ENCODE data around the gene TBC1D17. TPM values are rescaled to one million over a fixed set of nuclear protein-coding genes. Genes with fewer than 3 reads are reported as not detected.
A peak's percentile ranks its signal among the peaks of the same experiment; 100 is the strongest.

TBC1D17 gene
- total RNA-seq, 2 experiments from 2014 or later: 32.5 to 34.7 TPM

GRCh38 chr19:49932731-49933131 lies 55.2 kb downstream of the TBC1D17 start:
- peaks cover 32% of the 10 kb centered on the region for H3K36me3 Mint-ChIP-seq
- peak; percentile 74 for DNase-seq
- H3K4me1 Mint-ChIP-seq (ENCODE audit: low read depth): peaks cover 48% of the 10 kb centered on the region
- peak overlapping the region; percentile 21 for H3K4me3 Mint-ChIP-seq
- CTCF ChIA-PET: interaction anchor here (0.9 to 1.8 kb wide), 3 partner anchors 45 to 52 kb away, joined by 3 to 6 read pairs (median 4); no protein-coding TSS in a partner anchor
- POLR2A ChIA-PET: no interaction called here
- peak overlapping the region; percentile 50 for H3K27ac Mint-ChIP-seq
- no peaks in the 10 kb centered on the region for H3K9me3 Mint-ChIP-seq
- peaks cover 5% of the 10 kb centered on the region for H3K27me3 Mint-ChIP-seq
- intact Hi-C loops (cut with micrococcal nuclease): no loop called here

GRCh38 chr19:49933643-49934042 lies 56.1 kb downstream of the TBC1D17 start:
- Mint-ChIP-seq H3K4me1 (ENCODE audit: low read depth) (peaks cover 44% of the 10 kb centered on the region), H3K36me3 (peaks cover 25% of the 10 kb centered on the region), H3K27ac (peak overlapping the region; percentile 2), H3K27me3 (peaks cover 5% of the 10 kb centered on the region), H3K4me3 (no peak overlapping the region), H3K9me3 (no peaks in the 10 kb centered on the region)
- no peak for DNase-seq
- intact Hi-C loops (cut with micrococcal nuclease): no loop called here
- ChIA-PET POLR2A (no interaction called here), CTCF (interaction anchor here (0.7 to 1.8 kb wide), 4 partner anchors 11 to 51 kb away, joined by 3 to 6 read pairs (median 4); no protein-coding TSS in a partner anchor)

GRCh38 chr19:49936549-49936948 lies 59.0 kb downstream of the TBC1D17 start:
- H3K36me3 Mint-ChIP-seq: peaks cover 4% of the 10 kb centered on the region
- intact Hi-C loops (cut with micrococcal nuclease): no loop called here
- CTCF ChIA-PET: interaction anchor here (0.6 to 5.9 kb wide), 6 partner anchors 9 to 200 kb away, joined by 3 to 114 read pairs (median 4); no protein-coding TSS in a partner anchor
- H3K9me3 Mint-ChIP-seq: no peaks in the 10 kb centered on the region
- POLR2A ChIA-PET: no interaction called here
- peaks cover 22% of the 10 kb centered on the region for H3K4me1 Mint-ChIP-seq (ENCODE audit: low read depth)
- no peak overlapping the region for H3K27ac Mint-ChIP-seq
- peaks cover 7% of the 10 kb centered on the region for H3K27me3 Mint-ChIP-seq
- no peak for DNase-seq
- no peak overlapping the region for H3K4me3 Mint-ChIP-seq

- Mint-ChIP-seq H3K27ac (no peak overlapping the region), H3K36me3 (no peaks in the 10 kb centered on the region), H3K4me1 (ENCODE audit: low read depth) (peaks cover 10% of the 10 kb centered on the region), H3K27me3 (peaks cover 13% of the 10 kb centered on the region), H3K4me3 (no peak overlapping the region), H3K9me3 (no peaks in the 10 kb centered on the region)
- intact Hi-C loops (cut with micrococcal nuclease): loop anchor here (1.0 kb wide), 1 partner anchor 45 kb away; no protein-coding TSS in a partner anchor
- peak; percentile 86 for DNase-seq
- ChIA-PET POLR2A (no interaction called here), CTCF (interaction anchor here (0.7 to 5.9 kb wide), 14 partner anchors 9 to 198 kb away, joined by 3 to 114 read pairs (median 3); partner anchors contain the start of genes ATF5 and NUP62)
Measured at GRCh38 chr19:49937750-49938381, 60.4 kb downstream of the TBC1D17 start.

Small RNA genes within 50 kb of the gene (microRNA-seq; reads per million reads assigned to microRNA genes)
- gene MIR4749 (ENCODE audit: borderline microRNAs expressed, borderline number of aligned reads, borderline replicate concordance) (4.7 reads per million, percentile 12 among the genes with 10 or more reads in this experiment), gene MIR4750 (ENCODE audit: borderline microRNAs expressed, borderline number of aligned reads, borderline replicate concordance) (2.0 reads per million), gene MIR6800 (ENCODE audit: borderline microRNAs expressed, borderline number of aligned reads, borderline replicate concordance) (not detected)

Other genes with a start within 250 kb of the TBC1D17 start
- 10 to 100 TPM; 12.2 to 14.4 TPM for gene RRAS, start 237.6 kb upstream of the TBC1D17 start, total RNA-seq
- gene SCAF1, start 235.5 kb upstream of the TBC1D17 start, total RNA-seq: 10 to 100 TPM; 57.4 to 58.6 TPM
- gene IRF3, start 211.8 kb upstream of the TBC1D17 start, total RNA-seq: 100 to 1,000 TPM; 143 to 156 TPM
- gene BCL2L12, start 211.8 kb upstream of the TBC1D17 start, total RNA-seq: 10 to 100 TPM; 87.2 to 89.1 TPM
- 100 to 1,000 TPM; 315 to 325 TPM for gene PRMT1, start 200.4 kb upstream of the TBC1D17 start, total RNA-seq
- 1 to 10 TPM; 2.9 to 3.0 TPM for gene ADM5, start 188.1 kb upstream of the TBC1D17 start, total RNA-seq
- 1 to 10 TPM; 1.4 to 1.6 TPM for gene CPT1C, start 186.6 kb upstream of the TBC1D17 start, total RNA-seq
- under 1 TPM; 0.40 to 0.63 TPM for gene TSKS, start 114.4 kb upstream of the TBC1D17 start, total RNA-seq
- gene AP2A1, start 110.7 kb upstream of the TBC1D17 start, total RNA-seq: 10 to 100 TPM; 86.0 to 88.4 TPM
- 10 to 100 TPM; 15.2 to 16.2 TPM for gene FUZ, start 64.4 kb upstream of the TBC1D17 start, total RNA-seq
- 10 to 100 TPM; 45.6 to 50.2 TPM for gene MED25, start 59.4 kb upstream of the TBC1D17 start, total RNA-seq
- gene PTOV1, start 26.5 kb upstream of the TBC1D17 start, total RNA-seq: 100 to 1,000 TPM; 105 to 108 TPM
- 10 to 100 TPM; 88.7 to 98.6 TPM for gene PNKP, start 10.1 kb upstream of the TBC1D17 start, total RNA-seq
- gene AKT1S1, start 347 bp upstream of the TBC1D17 start, total RNA-seq: 10 to 100 TPM; 19.6 TPM
- gene IL4I1, start 19.2 kb downstream of the TBC1D17 start, total RNA-seq: 100 to 1,000 TPM; 108 to 111 TPM
- gene ATF5, start 51.5 kb downstream of the TBC1D17 start, total RNA-seq: 10 to 100 TPM; 24.5 to 25.8 TPM
- 100 to 1,000 TPM; 160 to 171 TPM for gene NUP62, start 51.8 kb downstream of the TBC1D17 start, total RNA-seq
- not detected for gene SIGLEC11, start 83.5 kb downstream of the TBC1D17 start, total RNA-seq
- gene VRK3, start 147.7 kb downstream of the TBC1D17 start, total RNA-seq: 10 to 100 TPM; 54.4 to 55.8 TPM
- 10 to 100 TPM in 1 of 2 experiments, 1 to 10 TPM in 1; 9.0 to 10.3 TPM for gene ZNF473, start 148.3 kb downstream of the TBC1D17 start, total RNA-seq

Data from activated CD4-positive, alpha-beta memory T cell treated with anti-CD3 and anti-CD28 coated beads for 36 hours (primary cell).